Right lung (tissue), 5 donors: ENCODE data around the gene IL10RA. TPM values are rescaled to one million over a fixed set of nuclear protein-coding genes. Genes with fewer than 3 reads are reported as not detected.

Experiments used
- DNase-seq, 2 donors: peaks; one replicate each; pipeline ENCODE4 v3.0.0-alpha.2; 2013
- polyA plus RNA-seq, 5 donors: library from polyadenylated mRNA; unstranded; fragments of 120-200 nt; gene quantifications; one replicate each; pipeline versions ENCODE4 v1.2.1 to v1.2.3, GENCODE V29; 2013; ENCODE audit warnings: inconsistent platforms in 1 of 5, low replicate concordance in 1 of 5; ENCODE audit not compliant: insufficient read length in 5 of 5, insufficient read depth in 1 of 5

Gene IL10RA
- polyA plus RNA-seq, 5 donors = 4.0 to 7.3 (median 4.9) TPM

GRCh38 chr11:118045191-118045590 lies 59.0 kb downstream of the IL10RA start:
- no peak for DNase-seq

DNA sequence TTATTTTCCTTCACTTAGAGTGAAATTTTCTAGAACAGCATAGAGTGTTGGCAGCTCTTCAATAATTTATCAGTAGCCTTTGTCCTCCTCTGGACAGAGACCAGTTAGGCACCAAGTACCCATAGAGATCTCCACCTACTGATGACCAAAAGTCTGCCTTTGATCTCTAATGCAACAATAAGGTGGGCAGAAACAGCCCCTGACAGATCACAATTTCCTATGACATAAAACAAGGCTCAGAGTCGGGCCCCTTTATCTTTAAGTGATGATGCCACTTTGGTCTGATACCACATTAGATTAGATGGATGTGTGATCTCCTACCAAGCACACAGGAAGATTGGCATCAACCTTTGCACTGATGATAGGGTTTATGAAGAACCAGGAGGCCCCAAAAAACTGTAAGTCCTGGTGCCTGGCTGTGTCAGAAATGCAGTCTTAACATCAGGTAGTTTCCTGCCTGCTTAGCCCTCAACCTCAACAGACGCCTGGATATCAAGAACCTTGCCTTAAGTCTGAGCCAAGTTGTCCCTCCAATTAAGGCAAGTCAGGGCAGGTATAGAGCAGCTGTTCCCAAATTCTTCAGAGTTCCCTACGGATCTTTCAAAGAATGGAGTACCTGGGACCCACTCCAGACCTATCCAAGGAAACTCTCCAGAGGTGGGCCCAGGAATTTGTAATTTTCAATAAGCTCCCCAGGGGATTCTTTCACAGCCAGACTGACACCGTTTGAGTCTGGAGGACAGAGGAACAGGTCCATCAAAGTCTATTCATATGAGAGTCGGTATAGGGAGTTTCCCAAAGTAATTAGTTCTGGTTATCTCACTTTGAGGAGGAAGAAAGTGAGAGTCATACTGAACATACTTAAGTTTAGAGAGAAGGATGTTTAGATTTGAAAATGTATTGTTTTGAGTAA lies 60.1 kb downstream of the IL10RA start:
- no peak for DNase-seq

- no peak for DNase-seq
Measured at GRCh38 chr11:118046964-118047700, 60.9 kb downstream of the IL10RA start.

DNA sequence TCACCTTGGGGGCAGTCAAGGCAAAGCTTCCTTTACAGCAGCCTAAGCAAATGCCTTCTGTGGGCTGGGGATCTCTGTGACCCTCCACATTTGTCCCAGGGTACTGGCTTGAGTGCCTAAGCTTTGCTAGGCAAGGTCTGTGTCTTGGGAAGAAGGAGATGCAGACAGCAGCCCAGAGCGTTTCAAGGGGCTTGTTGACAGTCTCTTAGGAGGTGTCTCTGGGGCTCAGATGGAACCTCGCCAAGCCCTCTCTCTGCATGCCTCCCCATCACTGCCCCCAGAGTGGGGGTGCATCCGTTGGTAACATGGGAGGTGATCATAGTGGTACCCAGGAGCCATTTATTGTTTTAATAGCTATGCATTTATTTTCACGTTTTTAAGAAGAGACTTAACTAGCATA lies 61.6 kb downstream of the IL10RA start:
- no peak for DNase-seq

DNA sequence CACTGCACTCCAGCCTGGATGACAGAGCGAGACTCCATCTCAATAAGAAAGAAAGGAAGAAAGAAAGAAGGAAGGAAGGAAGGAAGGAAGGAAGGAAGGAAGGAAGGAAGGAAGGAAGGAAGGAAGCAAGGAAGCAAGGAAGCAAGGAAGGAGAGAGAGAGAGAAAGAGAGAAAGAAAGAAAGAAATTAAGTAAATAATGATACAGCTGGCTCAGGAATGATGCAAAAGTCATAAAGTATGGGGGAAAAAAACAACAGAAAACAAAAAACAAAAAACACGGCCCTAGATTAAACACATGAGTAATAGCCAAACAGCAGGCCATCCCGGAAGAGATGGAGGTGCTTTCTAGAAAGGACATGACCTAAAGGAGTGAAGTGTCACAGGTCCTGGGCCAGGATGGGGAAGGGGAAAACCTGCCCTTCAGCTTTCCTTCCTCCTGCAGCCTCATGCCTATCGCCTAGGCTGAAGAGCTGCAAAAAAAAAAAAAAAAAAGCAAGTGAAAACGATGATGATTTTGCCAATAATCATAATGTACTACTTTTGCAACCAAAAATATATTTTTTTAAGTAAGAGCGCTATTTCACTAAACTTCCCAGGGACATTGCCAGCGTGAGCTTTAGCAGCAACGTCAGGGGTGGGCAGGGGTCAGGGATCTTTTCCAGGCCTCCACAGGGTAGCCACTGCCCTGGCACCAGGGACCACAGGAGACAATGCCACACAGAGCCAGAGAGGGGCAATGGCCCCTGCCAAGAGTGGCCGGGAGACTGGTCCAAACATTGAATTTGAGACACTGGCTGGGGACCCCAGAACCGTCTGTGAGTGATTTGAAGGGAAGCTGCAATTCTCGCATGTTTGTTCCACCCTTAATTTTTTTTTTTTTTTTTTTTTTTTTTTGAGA lies 62.5 kb downstream of the IL10RA start:
- no peak for DNase-seq

DNA sequence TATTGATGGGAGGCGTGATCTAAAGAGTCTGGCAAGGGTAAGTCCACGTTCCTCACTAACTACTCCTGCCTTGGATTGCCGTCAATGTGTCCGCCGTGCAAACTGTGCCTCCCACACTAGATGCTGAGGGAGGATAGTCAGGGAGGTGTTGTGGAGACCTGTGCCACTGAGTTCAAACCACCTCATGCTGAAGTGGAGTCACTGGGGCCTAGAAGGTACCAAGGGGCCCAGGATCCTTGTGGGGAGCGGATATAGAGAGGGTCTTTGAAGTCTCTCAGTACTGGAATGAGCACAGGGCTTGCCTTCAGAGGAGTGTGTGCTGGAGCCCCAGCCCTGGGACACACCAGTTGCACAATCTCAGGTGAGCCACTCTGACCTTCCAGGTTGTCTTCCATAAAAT lies 63.6 kb downstream of the IL10RA start:
- DNase-seq = no peak

DNA sequence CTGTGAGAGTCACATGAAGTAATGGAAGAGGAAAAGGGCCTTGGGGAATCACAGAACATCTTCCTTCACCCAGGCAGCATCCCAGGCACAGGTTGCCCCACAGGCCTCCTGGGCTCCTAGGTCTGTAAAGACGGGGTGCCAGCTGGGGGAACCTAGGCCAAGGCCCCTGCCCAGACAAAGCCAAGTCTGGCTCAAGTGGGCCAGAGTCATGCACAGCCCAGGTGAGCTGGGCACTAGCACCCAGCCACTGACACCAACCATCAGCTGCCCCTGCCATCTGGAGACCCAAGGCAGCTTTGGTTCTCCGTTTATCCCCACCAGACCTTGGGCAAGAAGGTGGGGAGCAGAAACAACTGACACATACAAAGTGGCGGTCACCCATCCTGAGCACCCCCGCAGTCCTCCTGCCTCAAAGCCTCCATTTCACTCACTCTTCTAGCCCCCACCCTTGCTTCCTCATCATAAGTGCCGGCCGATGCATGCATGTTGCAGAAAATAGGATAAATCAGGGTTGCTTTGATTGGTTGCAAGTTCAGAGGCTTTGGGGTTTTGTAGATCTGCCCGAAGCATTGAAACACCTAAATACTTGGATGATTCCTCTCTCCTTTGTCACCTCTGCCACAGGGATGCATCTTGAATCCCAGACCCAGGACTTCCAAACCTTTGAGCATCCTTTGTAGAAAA lies 64.2 kb downstream of the IL10RA start:
- no peak for DNase-seq

Other genes with a start within 250 kb of the IL10RA start
- gene DSCAML1, start 189.2 kb upstream of the IL10RA start, polyA plus RNA-seq = 1 to 10 TPM in 4 of 5 donors, under 1 TPM in 1; 0.85 to 2.1 (median 1.1) TPM
- gene FXYD2, start 161.7 kb upstream of the IL10RA start, polyA plus RNA-seq = 1 to 10 TPM; 3.3 to 8.0 (median 5.7) TPM
- gene FXYD6, start 109.7 kb upstream of the IL10RA start, polyA plus RNA-seq = 100 to 1,000 TPM; 148 to 185 (median 176) TPM
- 10 to 100 TPM in 2 of 5 donors, 1 to 10 TPM in 3; 7.9 to 11.7 (median 9.4) TPM for gene TMPRSS13, start 57.0 kb upstream of the IL10RA start, polyA plus RNA-seq
- gene TMPRSS4, start 90.7 kb downstream of the IL10RA start, polyA plus RNA-seq = 1 to 10 TPM; 3.5 to 5.1 (median 4.6) TPM
- gene SMIM35, start 100.6 kb downstream of the IL10RA start, polyA plus RNA-seq = under 1 TPM; 0.27 to 0.65 (median 0.40) TPM
- 1 to 10 TPM; 7.0 to 9.1 (median 7.8) TPM for gene SCN4B, start 166.4 kb downstream of the IL10RA start, polyA plus RNA-seq
- gene SCN2B, start 190.2 kb downstream of the IL10RA start, polyA plus RNA-seq = 1 to 10 TPM; 4.0 to 5.7 (median 4.9) TPM
- gene JAML, start 238.6 kb downstream of the IL10RA start, polyA plus RNA-seq = 1 to 10 TPM; 4.5 to 8.4 (median 6.8) TPM